GM13977 (cell line): ENCODE results near the gene R3HDM1.

Experiments used
- DNase-seq: peaks from one replicate; pipeline ENCODE4 v3.0.0; 2012; ENCODE audit warnings: low spot score
- in situ Hi-C: fragments of 300-500 bp; cut with MboI; formaldehyde crosslinking; loops from one replicate; pipeline ENCODE4 v1.12.0; 2022; ENCODE audit warnings: low sequenced_read_pairs, low pct_unique_long_range_greater_than_20kb, mixed read lengths, inconsistent platforms; ENCODE audit not compliant: unreplicated experiment
- TF ChIP-seq, protein P1 (sequence below): IDR thresholded peaks from 2 replicates; pipeline ENCODE4 v1.5.1; 2012; ENCODE audit warnings: mild to moderate bottlenecking, control low read depth; ENCODE audit not compliant: insufficient read depth; ENCODE audit errors: extremely low read depth, missing control alignments

Gene R3HDM1

DNA sequence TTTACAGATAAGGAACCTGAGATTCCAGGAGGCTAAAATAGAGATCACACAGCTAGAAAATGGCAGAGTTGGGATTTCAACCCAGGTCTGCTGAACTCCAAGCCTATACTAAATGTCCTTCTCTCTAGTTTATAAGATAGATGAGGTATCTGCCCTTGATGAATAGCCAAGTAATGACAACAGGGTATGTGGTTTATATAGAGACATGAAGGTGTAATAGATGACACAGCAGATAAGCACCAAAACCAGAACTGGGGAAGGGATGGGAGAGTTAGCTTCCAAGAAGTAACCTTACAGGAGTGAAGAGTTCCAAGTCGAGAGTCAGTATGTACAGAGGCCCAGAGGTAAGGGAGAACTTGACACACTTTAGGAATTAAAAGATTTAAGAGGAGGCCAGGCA, 105.7 kb downstream of the R3HDM1 start:
- TF ChIP-seq, protein P1, sequence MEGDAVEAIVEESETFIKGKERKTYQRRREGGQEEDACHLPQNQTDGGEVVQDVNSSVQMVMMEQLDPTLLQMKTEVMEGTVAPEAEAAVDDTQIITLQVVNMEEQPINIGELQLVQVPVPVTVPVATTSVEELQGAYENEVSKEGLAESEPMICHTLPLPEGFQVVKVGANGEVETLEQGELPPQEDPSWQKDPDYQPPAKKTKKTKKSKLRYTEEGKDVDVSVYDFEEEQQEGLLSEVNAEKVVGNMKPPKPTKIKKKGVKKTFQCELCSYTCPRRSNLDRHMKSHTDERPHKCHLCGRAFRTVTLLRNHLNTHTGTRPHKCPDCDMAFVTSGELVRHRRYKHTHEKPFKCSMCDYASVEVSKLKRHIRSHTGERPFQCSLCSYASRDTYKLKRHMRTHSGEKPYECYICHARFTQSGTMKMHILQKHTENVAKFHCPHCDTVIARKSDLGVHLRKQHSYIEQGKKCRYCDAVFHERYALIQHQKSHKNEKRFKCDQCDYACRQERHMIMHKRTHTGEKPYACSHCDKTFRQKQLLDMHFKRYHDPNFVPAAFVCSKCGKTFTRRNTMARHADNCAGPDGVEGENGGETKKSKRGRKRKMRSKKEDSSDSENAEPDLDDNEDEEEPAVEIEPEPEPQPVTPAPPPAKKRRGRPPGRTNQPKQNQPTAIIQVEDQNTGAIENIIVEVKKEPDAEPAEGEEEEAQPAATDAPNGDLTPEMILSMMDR: no peak

DNA sequence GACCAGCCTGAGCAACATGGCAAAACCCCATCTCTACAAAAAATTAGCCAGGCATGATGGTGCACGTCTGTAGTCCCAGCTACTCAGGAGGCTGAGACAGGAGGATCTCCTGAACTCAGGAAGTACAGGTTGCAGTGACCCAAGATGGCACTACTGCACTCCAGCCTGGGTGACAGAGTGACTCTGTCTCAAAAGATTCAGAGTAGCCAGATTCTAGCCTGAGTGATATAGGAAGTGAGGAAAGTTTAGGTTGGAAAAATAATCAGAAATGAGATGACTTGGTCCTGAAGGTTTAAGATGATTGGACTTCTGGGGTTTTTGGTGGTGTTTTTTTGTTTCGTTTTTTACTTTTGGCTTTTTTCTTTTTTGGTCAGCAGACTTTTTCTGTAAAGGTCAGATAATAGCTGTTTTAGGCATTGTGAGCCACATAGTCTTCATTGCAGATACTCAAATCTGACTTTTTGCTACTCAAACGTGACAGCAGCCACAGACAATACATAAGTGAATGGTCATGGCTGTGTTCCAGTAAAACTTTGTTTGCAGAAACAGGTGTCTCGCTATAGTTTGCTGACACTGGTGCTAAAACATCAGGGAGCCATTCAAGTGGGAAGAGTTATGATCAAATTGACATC, 106.3 kb downstream of the R3HDM1 start:
- in situ Hi-C loops: no loop called here
- DNase-seq: no peak
- TF ChIP-seq, protein P1: no peak

More for the DNA sequence above, 105.7 kb downstream of the R3HDM1 start:
- in situ Hi-C loops: no loop called here
- DNase-seq: no peak

DNA sequence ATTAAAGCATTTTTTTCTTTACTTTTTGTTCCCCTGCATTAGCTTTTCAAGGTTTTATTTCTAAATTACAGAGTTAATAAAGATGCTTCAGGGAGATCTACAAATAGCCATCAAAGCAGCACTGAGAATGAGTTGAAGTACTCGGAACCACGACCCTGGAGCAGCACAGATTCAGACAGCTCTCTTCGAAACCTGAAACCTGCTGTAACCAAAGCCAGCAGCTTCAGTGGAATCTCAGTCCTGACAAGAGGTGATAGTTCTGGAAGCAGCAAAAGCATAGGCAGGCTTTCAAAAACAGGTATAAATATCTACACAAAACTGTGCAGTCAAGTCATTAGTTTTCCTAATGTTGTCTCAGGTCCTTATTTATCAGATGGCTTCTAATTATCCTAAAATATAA, 107.5 kb downstream of the R3HDM1 start:
- DNase-seq: no peak
- in situ Hi-C loops: no loop called here
- TF ChIP-seq, protein P1: no peak

DNA sequence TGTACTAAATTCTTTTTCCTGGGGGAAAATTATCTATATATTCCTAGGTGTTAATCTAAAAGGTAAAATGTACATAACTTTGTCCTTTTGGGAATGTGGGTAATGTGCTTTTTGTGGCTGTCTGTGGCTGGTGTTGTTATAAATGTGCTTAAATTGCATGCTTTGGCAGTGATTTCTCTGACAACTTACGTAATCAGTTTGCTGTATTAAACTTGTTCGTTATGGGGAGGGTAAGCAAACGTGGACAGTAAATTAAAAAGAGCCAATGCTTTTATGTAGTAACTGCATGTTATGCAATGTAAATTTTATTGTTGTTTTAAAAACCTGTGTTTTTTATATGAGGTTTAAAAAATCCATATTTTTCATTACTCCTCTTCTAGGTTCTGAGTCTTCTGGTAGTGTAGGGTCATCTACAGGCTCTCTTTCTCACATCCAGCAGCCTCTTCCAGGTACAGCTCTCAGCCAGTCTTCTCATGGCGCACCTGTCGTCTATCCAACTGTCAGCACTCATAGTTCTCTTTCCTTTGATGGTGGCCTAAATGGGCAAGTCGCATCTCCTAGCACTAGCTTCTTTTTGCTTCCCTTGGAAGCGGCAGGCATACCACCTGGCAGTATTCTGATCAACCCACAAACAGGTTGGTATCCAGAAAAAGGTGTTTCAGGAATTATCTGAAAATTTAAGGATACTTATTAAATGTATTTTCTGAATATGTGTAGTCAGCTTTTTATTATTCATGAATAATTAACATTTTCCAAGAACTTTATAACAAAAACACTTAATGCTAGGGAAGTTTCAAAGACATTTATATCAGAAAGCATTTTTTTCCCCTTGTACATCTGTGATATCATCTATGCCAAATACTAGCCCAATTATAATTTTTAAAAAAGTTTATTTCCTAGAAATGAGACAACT, 110.1 kb downstream of the R3HDM1 start:
- no peak for DNase-seq
- in situ Hi-C loops: no loop called here
- TF ChIP-seq, protein P1: no peak

DNA sequence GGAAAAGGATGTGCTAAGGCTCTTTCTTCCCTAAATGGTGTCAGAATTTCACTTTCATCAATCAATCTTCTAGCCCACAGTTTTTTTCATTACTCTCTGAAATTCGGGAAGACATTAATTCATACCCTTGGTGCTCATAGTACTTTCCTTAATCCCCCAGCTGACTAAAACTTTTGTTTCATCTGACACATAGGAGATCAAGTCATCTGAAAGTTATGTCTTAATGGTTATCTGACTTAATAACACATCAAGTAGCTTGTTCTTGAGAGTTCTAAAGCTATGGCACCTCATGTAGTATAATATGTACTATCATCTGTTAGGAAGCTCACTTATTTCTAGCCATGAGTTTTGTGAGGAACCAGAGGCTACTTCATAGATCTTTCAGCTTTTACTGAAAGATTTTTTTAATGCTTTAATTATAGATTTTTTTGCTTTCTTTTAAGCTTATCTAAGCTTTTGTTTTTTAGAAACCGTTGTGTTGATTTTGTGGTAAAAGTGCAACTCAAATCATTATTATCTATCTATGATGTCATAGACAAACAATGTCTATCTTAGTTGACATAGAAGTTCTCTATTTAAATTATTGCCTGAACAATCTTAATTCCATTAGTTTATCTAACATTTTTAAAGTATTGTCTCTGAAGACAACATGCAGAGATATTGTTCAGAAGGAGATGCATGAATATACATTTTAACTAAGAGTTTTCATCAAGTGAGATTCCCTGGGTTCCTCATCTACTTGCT, 116.7 kb downstream of the R3HDM1 start:
- TF ChIP-seq, protein P1: no peak
- DNase-seq: no peak
- in situ Hi-C loops: no loop called here

DNA sequence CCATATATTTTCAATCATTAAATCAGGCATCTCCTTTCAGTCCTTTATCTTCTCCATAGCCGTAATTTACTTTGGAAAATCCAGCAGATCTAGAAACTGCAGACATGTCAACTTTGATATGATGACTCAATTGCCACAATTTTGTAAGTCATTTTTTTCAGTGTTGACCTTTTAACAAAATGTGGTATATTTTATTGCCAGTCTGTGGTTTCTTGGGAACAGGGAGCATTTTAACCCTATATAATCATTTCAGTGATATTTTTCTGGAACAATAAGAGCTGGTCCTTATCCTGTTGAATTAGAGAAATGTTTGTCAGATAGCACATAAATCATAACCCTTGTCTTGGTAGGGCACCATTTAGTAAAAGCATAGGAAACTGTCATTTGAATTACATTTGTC, 119.4 kb downstream of the R3HDM1 start:
- TF ChIP-seq, protein P1: no peak
- DNase-seq: no peak
- in situ Hi-C loops: no loop called here
